ENCODE measurements around the gene ATP6V0C. TPM values are rescaled to one million over a fixed set of nuclear protein-coding genes. Genes with fewer than 3 reads are reported as not detected.

The ATP6V0C gene
- total and polyA plus RNA-seq, 2 of the 13 experiments (the other 11 are each of a cell fraction or from before 2014, with no cell fraction given): 10.4 to 20.1 TPM

DNA sequence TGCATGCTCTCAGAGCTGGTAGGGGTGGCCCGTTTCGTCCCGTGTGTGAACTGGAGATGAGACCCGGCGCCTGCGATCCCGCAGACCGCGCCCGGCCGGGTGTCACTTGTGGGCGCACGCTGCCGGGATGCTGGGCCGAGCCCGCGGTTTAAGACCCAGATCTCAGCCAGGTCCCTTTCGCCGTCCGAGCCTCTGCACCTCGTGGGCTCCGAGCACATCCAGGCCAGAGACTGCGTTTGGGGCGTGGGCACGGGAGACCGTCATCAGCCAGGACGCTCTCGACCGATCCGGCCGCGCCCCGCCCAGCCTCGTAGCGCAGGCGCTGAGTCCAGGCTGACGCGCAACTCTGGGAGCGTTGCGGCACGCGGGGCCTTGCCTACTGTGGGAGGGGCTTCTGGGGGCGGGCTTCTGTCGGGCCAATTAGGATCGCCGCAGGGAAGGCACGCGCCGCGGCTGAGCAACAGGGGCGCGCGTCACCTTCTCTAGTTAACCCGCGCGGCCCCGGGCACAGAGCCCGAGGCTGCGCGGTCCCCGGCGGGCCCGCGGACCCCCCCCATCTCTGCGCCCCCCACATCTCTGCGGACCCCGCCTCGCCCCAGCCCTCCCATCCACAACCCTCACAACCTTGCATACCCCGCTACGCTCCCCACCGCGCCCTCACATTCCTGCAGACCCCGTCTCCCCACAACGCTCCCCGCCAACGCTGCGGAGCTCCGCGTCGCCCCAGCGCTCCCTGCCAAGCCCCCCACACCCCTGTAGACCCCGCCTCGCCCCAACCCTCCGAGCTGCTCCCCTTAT is 18.1 kb downstream of the ATP6V0C start (continued):
- no peak for TF ChIP-seq PHF21A (CRISPR knock-in tag; IDR thresholded peaks at IDR 0.05)
- TF ChIP-seq, protein P1, sequence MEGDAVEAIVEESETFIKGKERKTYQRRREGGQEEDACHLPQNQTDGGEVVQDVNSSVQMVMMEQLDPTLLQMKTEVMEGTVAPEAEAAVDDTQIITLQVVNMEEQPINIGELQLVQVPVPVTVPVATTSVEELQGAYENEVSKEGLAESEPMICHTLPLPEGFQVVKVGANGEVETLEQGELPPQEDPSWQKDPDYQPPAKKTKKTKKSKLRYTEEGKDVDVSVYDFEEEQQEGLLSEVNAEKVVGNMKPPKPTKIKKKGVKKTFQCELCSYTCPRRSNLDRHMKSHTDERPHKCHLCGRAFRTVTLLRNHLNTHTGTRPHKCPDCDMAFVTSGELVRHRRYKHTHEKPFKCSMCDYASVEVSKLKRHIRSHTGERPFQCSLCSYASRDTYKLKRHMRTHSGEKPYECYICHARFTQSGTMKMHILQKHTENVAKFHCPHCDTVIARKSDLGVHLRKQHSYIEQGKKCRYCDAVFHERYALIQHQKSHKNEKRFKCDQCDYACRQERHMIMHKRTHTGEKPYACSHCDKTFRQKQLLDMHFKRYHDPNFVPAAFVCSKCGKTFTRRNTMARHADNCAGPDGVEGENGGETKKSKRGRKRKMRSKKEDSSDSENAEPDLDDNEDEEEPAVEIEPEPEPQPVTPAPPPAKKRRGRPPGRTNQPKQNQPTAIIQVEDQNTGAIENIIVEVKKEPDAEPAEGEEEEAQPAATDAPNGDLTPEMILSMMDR (CRISPR knock-in tag; IDR thresholded peaks at IDR 0.05): peak; percentile 17; the same call in 1 of the 2 replicates
- peak; percentile 91 for TF ChIP-seq RBFOX2 (IDR thresholded peaks at IDR 0.05; ENCODE audit: low read depth, low read length)
- no peak for TF ChIP-seq HOXD1 (CRISPR knock-in tag; IDR thresholded peaks at IDR 0.05)
- no peak for TF ChIP-seq MTA3 (CRISPR knock-in tag; IDR thresholded peaks at IDR 0.05)
- peak; percentile 57; the same call in 1 of the 2 replicates for TF ChIP-seq MIER3 (CRISPR knock-in tag; IDR thresholded peaks at IDR 0.05; ENCODE audit: borderline replicate concordance)
- TF ChIP-seq ZNF670 (CRISPR knock-in tag; IDR thresholded peaks at IDR 0.05; ENCODE audit: borderline replicate concordance): no peak
- TF ChIP-seq SIX1 (CRISPR knock-in tag; IDR thresholded peaks at IDR 0.05; ENCODE audit: borderline replicate concordance): no peak
- peak; percentile 66; the same call in 1 of the 2 replicates for TF ChIP-seq FOXC1 (CRISPR knock-in tag; IDR thresholded peaks at IDR 0.05; ENCODE audit: borderline replicate concordance)
- TF ChIP-seq, protein P2, sequence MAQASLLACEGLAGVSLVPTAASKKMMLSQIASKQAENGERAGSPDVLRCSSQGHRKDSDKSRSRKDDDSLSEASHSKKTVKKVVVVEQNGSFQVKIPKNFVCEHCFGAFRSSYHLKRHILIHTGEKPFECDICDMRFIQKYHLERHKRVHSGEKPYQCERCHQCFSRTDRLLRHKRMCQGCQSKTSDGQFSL (CRISPR knock-in tag; IDR thresholded peaks at IDR 0.05): peak; percentile 87
- peak; percentile 68; the same call in 1 of the 2 replicates for TF ChIP-seq KAT8 (CRISPR knock-in tag; IDR thresholded peaks at IDR 0.05)
- no peak; the same call in 1 of the 2 replicates for TF ChIP-seq ZNF235 (CRISPR knock-in tag; IDR thresholded peaks at IDR 0.05; ENCODE audit: borderline replicate concordance)
- TF ChIP-seq ZNF451 (CRISPR knock-in tag; IDR thresholded peaks at IDR 0.05): peak; percentile 67; the same call in 1 of the 2 replicates
- no peak for TF ChIP-seq ZNF841 (CRISPR knock-in tag; IDR thresholded peaks at IDR 0.05; ENCODE audit: borderline replicate concordance)
- TF ChIP-seq AKAP8 (CRISPR knock-in tag; IDR thresholded peaks at IDR 0.05): peak; percentile 100
- TF ChIP-seq ZNF331 (CRISPR knock-in tag; IDR thresholded peaks at IDR 0.05): peak; percentile 12; the same call in 1 of the 2 replicates
- TF ChIP-seq, protein P3, sequence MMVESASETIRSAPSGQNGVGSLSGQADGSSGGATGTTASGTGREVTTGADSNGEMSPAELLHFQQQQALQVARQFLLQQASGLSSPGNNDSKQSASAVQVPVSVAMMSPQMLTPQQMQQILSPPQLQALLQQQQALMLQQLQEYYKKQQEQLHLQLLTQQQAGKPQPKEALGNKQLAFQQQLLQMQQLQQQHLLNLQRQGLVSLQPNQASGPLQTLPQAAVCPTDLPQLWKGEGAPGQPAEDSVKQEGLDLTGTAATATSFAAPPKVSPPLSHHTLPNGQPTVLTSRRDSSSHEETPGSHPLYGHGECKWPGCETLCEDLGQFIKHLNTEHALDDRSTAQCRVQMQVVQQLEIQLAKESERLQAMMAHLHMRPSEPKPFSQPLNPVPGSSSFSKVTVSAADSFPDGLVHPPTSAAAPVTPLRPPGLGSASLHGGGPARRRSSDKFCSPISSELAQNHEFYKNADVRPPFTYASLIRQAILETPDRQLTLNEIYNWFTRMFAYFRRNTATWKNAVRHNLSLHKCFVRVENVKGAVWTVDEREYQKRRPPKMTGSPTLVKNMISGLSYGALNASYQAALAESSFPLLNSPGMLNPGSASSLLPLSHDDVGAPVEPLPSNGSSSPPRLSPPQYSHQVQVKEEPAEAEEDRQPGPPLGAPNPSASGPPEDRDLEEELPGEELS (CRISPR knock-in tag; IDR thresholded peaks at IDR 0.05): no peak; the same call in 1 of the 2 replicates
- TF ChIP-seq MED1 (CRISPR knock-in tag; IDR thresholded peaks at IDR 0.05): peak; percentile 67; the same call in 1 of the 2 replicates
- TF ChIP-seq, protein P4, sequence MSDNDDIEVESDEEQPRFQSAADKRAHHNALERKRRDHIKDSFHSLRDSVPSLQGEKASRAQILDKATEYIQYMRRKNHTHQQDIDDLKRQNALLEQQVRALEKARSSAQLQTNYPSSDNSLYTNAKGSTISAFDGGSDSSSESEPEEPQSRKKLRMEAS (IDR thresholded peaks at IDR 0.05): peak; percentile 87
- TF ChIP-seq, protein P5, sequence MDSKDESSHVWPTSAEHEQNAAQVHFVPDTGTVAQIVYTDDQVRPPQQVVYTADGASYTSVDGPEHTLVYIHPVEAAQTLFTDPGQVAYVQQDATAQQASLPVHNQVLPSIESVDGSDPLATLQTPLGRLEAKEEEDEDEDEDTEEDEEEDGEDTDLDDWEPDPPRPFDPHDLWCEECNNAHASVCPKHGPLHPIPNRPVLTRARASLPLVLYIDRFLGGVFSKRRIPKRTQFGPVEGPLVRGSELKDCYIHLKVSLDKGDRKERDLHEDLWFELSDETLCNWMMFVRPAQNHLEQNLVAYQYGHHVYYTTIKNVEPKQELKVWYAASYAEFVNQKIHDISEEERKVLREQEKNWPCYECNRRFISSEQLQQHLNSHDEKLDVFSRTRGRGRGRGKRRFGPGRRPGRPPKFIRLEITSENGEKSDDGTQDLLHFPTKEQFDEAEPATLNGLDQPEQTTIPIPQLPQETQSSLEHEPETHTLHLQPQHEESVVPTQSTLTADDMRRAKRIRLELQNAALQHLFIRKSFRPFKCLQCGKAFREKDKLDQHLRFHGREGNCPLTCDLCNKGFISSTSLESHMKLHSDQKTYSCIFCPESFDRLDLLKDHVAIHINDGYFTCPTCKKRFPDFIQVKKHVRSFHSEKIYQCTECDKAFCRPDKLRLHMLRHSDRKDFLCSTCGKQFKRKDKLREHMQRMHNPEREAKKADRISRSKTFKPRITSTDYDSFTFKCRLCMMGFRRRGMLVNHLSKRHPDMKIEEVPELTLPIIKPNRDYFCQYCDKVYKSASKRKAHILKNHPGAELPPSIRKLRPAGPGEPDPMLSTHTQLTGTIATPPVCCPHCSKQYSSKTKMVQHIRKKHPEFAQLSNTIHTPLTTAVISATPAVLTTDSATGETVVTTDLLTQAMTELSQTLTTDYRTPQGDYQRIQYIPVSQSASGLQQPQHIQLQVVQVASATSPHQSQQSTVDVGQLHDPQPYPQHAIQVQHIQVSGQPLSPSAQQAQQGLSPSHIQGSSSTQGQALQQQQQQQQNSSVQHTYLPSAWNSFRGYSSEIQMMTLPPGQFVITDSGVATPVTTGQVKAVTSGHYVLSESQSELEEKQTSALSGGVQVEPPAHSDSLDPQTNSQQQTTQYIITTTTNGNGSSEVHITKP (CRISPR knock-in tag; IDR thresholded peaks at IDR 0.05; ENCODE audit: low read depth): no peak
- TF ChIP-seq TARDBP (CRISPR knock-in tag; IDR thresholded peaks at IDR 0.05): no peak; the same call in none of the 2 replicates
- no peak for TF ChIP-seq ATM (IDR thresholded peaks at IDR 0.05; ENCODE audit: borderline replicate concordance)
